ENCODE data around the gene PKDCC.

DNA sequence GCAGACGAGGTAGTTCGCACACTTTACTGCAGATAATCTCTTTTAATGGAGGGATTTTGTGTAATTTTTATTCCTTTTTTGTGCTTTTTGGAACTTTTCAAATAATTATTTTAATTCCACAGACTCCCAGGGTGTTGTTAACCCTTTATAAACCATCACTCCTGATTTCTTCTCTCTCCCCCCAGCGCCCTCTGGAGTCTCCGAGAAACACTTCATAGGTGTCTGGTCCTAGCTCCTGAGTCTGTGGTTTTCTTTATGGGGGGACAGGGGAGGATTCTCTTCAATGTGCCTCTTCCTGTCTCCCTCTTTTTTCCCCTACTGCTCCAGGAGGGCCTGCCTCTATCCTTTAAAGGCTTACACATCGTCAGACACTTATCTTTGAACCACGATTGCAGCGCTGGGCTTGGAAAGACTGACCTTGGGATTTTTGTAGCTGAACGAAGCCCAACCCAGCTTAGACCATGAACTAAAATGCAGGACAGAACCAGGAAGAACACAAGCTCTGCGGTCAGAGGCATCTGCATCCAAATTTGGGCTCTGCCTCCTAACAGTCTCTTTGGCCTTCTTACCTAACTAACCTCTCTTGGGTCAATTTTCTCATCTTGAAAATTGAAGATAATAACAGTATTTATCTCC, 7.1 kb upstream of the PKDCC start:
- TF ChIP-seq POLR2A (IDR thresholded peaks at IDR 0.05; ENCODE audit: low read depth, low read length) = no peak
- TF ChIP-seq TAF1 (IDR thresholded peaks at IDR 0.05; ENCODE audit: low read depth, low read length) = no peak
- TF ChIP-seq SPI1 (IDR thresholded peaks at IDR 0.05; ENCODE audit: low read depth, low read length) = no peak
- TF ChIP-seq POLR2AphosphoS5 (IDR thresholded peaks at IDR 0.05; ENCODE audit: low read depth, low read length) = no peak
- TF ChIP-seq PAX5 (IDR thresholded peaks at IDR 0.05; ENCODE audit: insufficient read depth, low read length, severe bottlenecking) = no peak
- TF ChIP-seq POU2F2 (IDR thresholded peaks at IDR 0.05; ENCODE audit: low read depth, low read length) = no peak
